OCI-LY1 (cell line): ENCODE data around the gene NUP93.
A peak's percentile ranks its signal among the peaks of the same experiment; 100 is the strongest.
"Not testable (repeated sequence)": the region's sequence is repeated elsewhere in the genome, so short reads cannot be mapped to it uniquely, and the experiment has no call there.

ENCODE experiments used
- H2AFZ ChIP-seq: fragments of 200-600 bp; sonication (generic), shearing (Covaris generic); 2 replicates; pipeline ENCODE4 v1.6.0; 2014; ENCODE audit warnings: antibody characterized with exemption, mild to moderate bottlenecking, low read length
- H3F3A ChIP-seq: fragments of 200-600 bp; sonication (generic), shearing (Covaris generic); 2 replicates; pipeline ENCODE4 v1.6.0; 2014; ENCODE audit warnings: mild to moderate bottlenecking, antibody characterized with exemption, low read length, moderate library complexity; ENCODE audit not compliant: insufficient read depth
- H3K27ac ChIP-seq: fragments of 200-600 bp; sonication (generic); 2 replicates; pipeline ENCODE4 v1.5.1; 2014; ENCODE audit warnings: low read length, mixed run types, mild to moderate bottlenecking, low read depth; ENCODE audit not compliant: poor library complexity, severe bottlenecking
- H3K27me3 ChIP-seq: fragments of 200-600 bp; sonication (generic); 2 replicates; pipeline ENCODE4 v1.6.0; 2014; ENCODE audit warnings: antibody characterized with exemption, mild to moderate bottlenecking, low read length, moderate library complexity; ENCODE audit not compliant: insufficient read depth
- H3K36me3 ChIP-seq: fragments of 200-600 bp; sonication (generic); 2 replicates; pipeline ENCODE4 v1.6.1; 2014; ENCODE audit warnings: mild to moderate bottlenecking, antibody characterized with exemption, low read length, moderate library complexity, mixed read lengths; ENCODE audit not compliant: insufficient read depth
- H3K4me1 ChIP-seq: fragments of 200-600 bp; sonication (generic); 2 replicates; pipeline ENCODE4 v1.5.1; 2014; ENCODE audit warnings: mild to moderate bottlenecking, low read length, moderate library complexity; ENCODE audit not compliant: insufficient read depth, severe bottlenecking
- H3K4me2 ChIP-seq: fragments of 200-600 bp; sonication (generic), shearing (Covaris generic); 2 replicates; pipeline ENCODE4 v1.6.1; 2014; ENCODE audit warnings: low read length
- H3K4me3 ChIP-seq: fragments of 200-600 bp; sonication (generic); 2 replicates; pipeline ENCODE4 v1.5.1; 2014; ENCODE audit warnings: low read length, low read depth, mild to moderate bottlenecking, mixed read lengths; ENCODE audit not compliant: poor library complexity, severe bottlenecking
- H3K79me2 ChIP-seq: fragments of 200-600 bp; shearing (Covaris generic); 2 replicates; pipeline ENCODE4 v1.6.1; 2016; ENCODE audit warnings: mixed run types, low read length, mixed read lengths; ENCODE audit not compliant: insufficient read depth
- H3K9ac ChIP-seq: fragments of 200-600 bp; sonication (generic), shearing (Covaris generic); 2 replicates; pipeline ENCODE4 v1.6.1; 2014; ENCODE audit warnings: mild to moderate bottlenecking, low read length, mixed read lengths
- H3K9me2 ChIP-seq: fragments of 200-600 bp; sonication (generic), shearing (Covaris generic); 2 replicates; pipeline ENCODE4 v1.6.1; 2014; ENCODE audit warnings: low read depth, mild to moderate bottlenecking, low read length, mixed read lengths
- H3K9me3 ChIP-seq: fragments of 200-600 bp; shearing (Covaris generic); 2 replicates; pipeline ENCODE4 v1.6.1; 2014; ENCODE audit warnings: low read length, mixed read lengths
- H4K20me1 ChIP-seq: fragments of 200-600 bp; sonication (generic), shearing (Covaris generic); 2 replicates; pipeline ENCODE4 v1.6.0; 2016; ENCODE audit warnings: mild to moderate bottlenecking, low read length; ENCODE audit not compliant: insufficient read depth
- EZH2 ChIP-seq: fragments of 200-600 bp; sonication (generic), shearing (Covaris generic); IDR thresholded peaks from 2 replicates; pipeline ENCODE4 v1.8.0; 2017; ENCODE audit warnings: borderline replicate concordance, mixed run types, mild to moderate bottlenecking, antibody characterized with exemption, low read length, moderate library complexity, mixed read lengths
- TF ChIP-seq, protein P1 (sequence below): fragments of 200-600 bp; sonication (generic), shearing (Covaris generic); IDR thresholded peaks from 2 replicates; pipeline ENCODE4 v1.5.1; 2017; ENCODE audit warnings: mild to moderate bottlenecking, antibody characterized with exemption, low read length, moderate library complexity, mixed read lengths

Gene NUP93

DNA sequence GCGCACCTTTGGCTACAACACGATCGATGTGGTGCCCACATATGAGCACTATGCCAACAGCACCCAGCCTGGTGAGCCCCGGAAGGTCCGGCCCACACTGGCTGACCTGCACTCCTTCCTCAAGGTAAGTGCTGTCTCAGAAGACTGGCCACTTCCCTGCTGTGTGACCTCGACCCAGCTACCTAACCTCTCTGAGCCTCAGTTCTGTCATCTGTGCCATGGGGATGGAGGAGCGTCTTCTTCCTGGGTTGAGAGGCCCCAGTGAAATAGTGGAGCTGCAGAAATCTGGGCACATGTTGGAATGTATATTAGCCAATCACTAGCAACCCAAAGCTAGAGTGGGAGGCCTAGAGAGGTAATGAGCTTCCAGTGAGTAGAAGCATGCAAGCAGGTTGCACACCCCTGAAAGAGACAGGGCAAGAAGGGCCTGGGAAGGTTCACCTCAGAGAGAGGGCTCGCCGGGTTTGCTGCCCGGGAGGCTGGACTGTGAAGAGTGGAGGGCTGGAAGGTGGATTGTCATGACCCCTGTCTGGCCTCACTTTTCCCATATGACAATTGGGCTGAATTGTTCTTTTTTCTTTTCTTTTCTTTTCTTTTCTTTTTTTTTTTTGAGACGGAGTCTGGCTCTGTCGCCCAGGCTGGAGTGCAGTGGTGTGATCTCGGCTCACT is 135.6 kb downstream of the NUP93 start:
- Histone ChIP-seq H3K27me3 (no peaks in the 10 kb centered on the region), H3K36me3 (no peaks in the 10 kb centered on the region), H3K9me2 (no peaks in the 10 kb centered on the region), H3K4me1 (peaks cover 28% of the 10 kb centered on the region), H3K27ac (no peak overlapping the region), H3K9me3 (no peaks in the 10 kb centered on the region), H4K20me1 (no peaks in the 10 kb centered on the region), H3K4me2 (no peak overlapping the region), H2AFZ (no peak overlapping the region), H3K9ac (no peak overlapping the region), H3F3A (no peaks in the 10 kb centered on the region), H3K4me3 (no peak overlapping the region), H3K79me2 (no peaks in the 10 kb centered on the region)
- TF ChIP-seq EZH2: no peak
- TF ChIP-seq, protein P1, sequence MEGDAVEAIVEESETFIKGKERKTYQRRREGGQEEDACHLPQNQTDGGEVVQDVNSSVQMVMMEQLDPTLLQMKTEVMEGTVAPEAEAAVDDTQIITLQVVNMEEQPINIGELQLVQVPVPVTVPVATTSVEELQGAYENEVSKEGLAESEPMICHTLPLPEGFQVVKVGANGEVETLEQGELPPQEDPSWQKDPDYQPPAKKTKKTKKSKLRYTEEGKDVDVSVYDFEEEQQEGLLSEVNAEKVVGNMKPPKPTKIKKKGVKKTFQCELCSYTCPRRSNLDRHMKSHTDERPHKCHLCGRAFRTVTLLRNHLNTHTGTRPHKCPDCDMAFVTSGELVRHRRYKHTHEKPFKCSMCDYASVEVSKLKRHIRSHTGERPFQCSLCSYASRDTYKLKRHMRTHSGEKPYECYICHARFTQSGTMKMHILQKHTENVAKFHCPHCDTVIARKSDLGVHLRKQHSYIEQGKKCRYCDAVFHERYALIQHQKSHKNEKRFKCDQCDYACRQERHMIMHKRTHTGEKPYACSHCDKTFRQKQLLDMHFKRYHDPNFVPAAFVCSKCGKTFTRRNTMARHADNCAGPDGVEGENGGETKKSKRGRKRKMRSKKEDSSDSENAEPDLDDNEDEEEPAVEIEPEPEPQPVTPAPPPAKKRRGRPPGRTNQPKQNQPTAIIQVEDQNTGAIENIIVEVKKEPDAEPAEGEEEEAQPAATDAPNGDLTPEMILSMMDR: no peak

- H3K4me2 ChIP-seq: peak overlapping the region; percentile 8; the same call in 1 of the 2 replicates
- H2AFZ ChIP-seq: no peak overlapping the region
Measured at GRCh38 chr16:56866955-56867830, 137.3 kb downstream of the NUP93 start.

GRCh38 chr16:56868175-56868574 is 138.2 kb downstream of the NUP93 start:
- H3K4me2 ChIP-seq: no peak overlapping the region
- no peak overlapping the region for H3K4me3 ChIP-seq
- H3K4me1 ChIP-seq: peaks cover 22% of the 10 kb centered on the region
- H4K20me1 ChIP-seq: no peaks in the 10 kb centered on the region
- H3K27ac ChIP-seq: no peak overlapping the region
- H3K36me3 ChIP-seq: no peaks in the 10 kb centered on the region
- H2AFZ ChIP-seq: no peak overlapping the region
- no peaks in the 10 kb centered on the region for H3K27me3 ChIP-seq
- no peaks in the 10 kb centered on the region for H3K9me3 ChIP-seq
- no peaks in the 10 kb centered on the region for H3K9me2 ChIP-seq
- TF ChIP-seq, protein P1: no peak
- no peaks in the 10 kb centered on the region for H3K79me2 ChIP-seq
- H3F3A ChIP-seq: no peaks in the 10 kb centered on the region
- H3K9ac ChIP-seq: no peak overlapping the region

More at GRCh38 chr16:56866955-56867830, 137.3 kb downstream of the NUP93 start:
- Histone ChIP-seq H3K4me3 (no peak overlapping the region), H3K27me3 (no peaks in the 10 kb centered on the region), H3K36me3 (no peaks in the 10 kb centered on the region), H3F3A (no peaks in the 10 kb centered on the region), H4K20me1 (no peaks in the 10 kb centered on the region), H3K4me1 (peaks cover 22% of the 10 kb centered on the region), H3K79me2 (no peaks in the 10 kb centered on the region), H3K27ac (no peak overlapping the region), H3K9ac (no peak overlapping the region), H3K9me3 (no peaks in the 10 kb centered on the region), H3K9me2 (no peaks in the 10 kb centered on the region)
- TF ChIP-seq EZH2: no peak
- TF ChIP-seq, protein P1: peak; percentile 93

GRCh38 chr16:56868766-56869165 is 138.8 kb downstream of the NUP93 start:
- H3K27me3 ChIP-seq, H3K79me2 ChIP-seq, H3F3A ChIP-seq, H3K9ac ChIP-seq, H3K4me2 ChIP-seq, H3K9me2 ChIP-seq, H3K4me3 ChIP-seq, H3K9me3 ChIP-seq, H2AFZ ChIP-seq, H3K36me3 ChIP-seq, H3K27ac ChIP-seq, H4K20me1 ChIP-seq: not testable (repeated sequence)
- peaks cover 22% of the 10 kb centered on the region for H3K4me1 ChIP-seq
